ENCODE data around the gene ROBO1.

GRCh38 chr3:78893161-78893560, 874.6 kb downstream of the ROBO1 start:
- TF ChIP-seq REST (IDR thresholded peaks at IDR 0.05) (no peak), TAF1 (conservative IDR thresholded peaks at IDR 0.05) (no peak), CTCF (IDR thresholded peaks at IDR 0.05; ENCODE audit: low read depth, low read length, missing input control) (no peak), GABPA (IDR thresholded peaks at IDR 0.05 in 1 of 2, conservative IDR thresholded peaks at IDR 0.05 in 1 of 2) (no peak), MAX (IDR thresholded peaks at IDR 0.05) (no peak), FOXA1 (IDR thresholded peaks at IDR 0.05) (no peak), ZBTB33 (IDR thresholded peaks at IDR 0.05) (no peak), RAD21 (IDR thresholded peaks at IDR 0.05) (no peak)
